ENCODE measurements around the gene SMIM27. TPM values are rescaled to one million over a fixed set of nuclear protein-coding genes. Genes with fewer than 3 reads are reported as not detected.

SMIM27 gene
- total and polyA plus RNA-seq, 9 of the 15 experiments (the other 6 are each of a cell fraction or from before 2014, with no cell fraction given) = 2.9 to 16.1 (median 7.9) TPM

- TF ChIP-seq BRF2 (IDR thresholded peaks at IDR 0.05; ENCODE audit: borderline replicate concordance, insufficient read depth, insufficient read length) (no peak), MEIS2 (IDR thresholded peaks at IDR 0.05; ENCODE audit: partially characterized antibody) (no peak), ZNF764 (CRISPR knock-in tag; IDR thresholded peaks at IDR 0.05; ENCODE audit: low read depth) (no peak), ZBTB5 (IDR thresholded peaks at IDR 0.05) (no peak), CREM (IDR thresholded peaks at IDR 0.05; ENCODE audit: low read depth) (peak; percentile 99), NR2C1 (IDR thresholded peaks at IDR 0.05) (peak; percentile 19; the same call in 1 of the 2 replicates), NR2C1 (tag; IDR thresholded peaks at IDR 0.05) (no peak), POLR2G (IDR thresholded peaks at IDR 0.05; ENCODE audit: low read depth, low read length) (peak; percentile 87), RUNX1 (IDR thresholded peaks at IDR 0.05; ENCODE audit: low read depth) (no peak), EP300 (IDR thresholded peaks at IDR 0.05; ENCODE audit: low read length) (peak; percentile 46), NRF1 (conservative IDR thresholded peaks at IDR 0.05 in 1 of 2, IDR thresholded peaks at IDR 0.05 in 1 of 2) (peak; percentile 38 to 43; a peak in 2 of 4 replicates), ZNF695 (CRISPR knock-in tag; IDR thresholded peaks at IDR 0.05) (no peak), ASH1L (IDR thresholded peaks at IDR 0.05; ENCODE audit: borderline replicate concordance, low read depth, partially characterized antibody) (no peak), ZNF124 (CRISPR knock-in tag; IDR thresholded peaks at IDR 0.05) (no peak), ZNF766 (CRISPR knock-in tag; conservative IDR thresholded peaks at IDR 0.05) (no peak), TGIF2 (CRISPR knock-in tag; IDR thresholded peaks at IDR 0.05) (no peak), HSF4 (CRISPR knock-in tag; IDR thresholded peaks at IDR 0.05; ENCODE audit: borderline replicate concordance) (no peak), CHD4 (IDR thresholded peaks at IDR 0.05; ENCODE audit: insufficient read depth, insufficient replicate concordance, low read depth, low read length, poor library complexity, severe bottlenecking) (no peak), RAD21 (CRISPR knock-in tag; conservative IDR thresholded peaks at IDR 0.05 in 1 of 2, IDR thresholded peaks at IDR 0.05 in 1 of 2) (no peak), MLX (CRISPR knock-in tag; conservative IDR thresholded peaks at IDR 0.05) (no peak), JUN (IDR thresholded peaks at IDR 0.05; ENCODE audit: borderline replicate concordance, low read depth, low read length) (no peak), JUN (CRISPR knock-in tag; IDR thresholded peaks at IDR 0.05; ENCODE audit: borderline replicate concordance) (no peak), HOMEZ (CRISPR knock-in tag; IDR thresholded peaks at IDR 0.05) (no peak)
Measured at GRCh38 chr9:32572900-32573523, 20.9 kb downstream of the SMIM27 start, which contains the start of gene NDUFB6 (continued).
